ENCODE data around the gene NID1.

The NID1 gene

DNA sequence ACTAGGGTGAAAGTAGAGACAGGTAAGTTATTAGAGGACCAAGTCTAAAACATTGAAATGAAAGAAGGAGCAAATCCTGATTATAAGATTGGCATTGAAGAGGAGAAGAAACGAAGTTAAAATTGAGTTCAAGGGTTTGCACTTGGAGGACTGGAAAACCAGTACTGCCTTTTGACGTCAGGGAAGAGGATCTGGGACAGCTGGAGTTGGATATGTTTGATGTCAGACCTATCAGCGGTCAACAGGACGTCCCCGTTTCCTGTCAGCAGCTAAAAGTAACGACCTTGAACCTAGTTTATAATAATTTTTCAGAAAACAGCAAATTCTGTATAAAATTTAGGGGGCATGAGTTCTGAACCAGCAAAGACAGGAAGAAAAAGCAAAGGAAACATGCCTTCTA is 1.2 kb upstream of the NID1 start:
- H3K27ac Mint-ChIP-seq, result no peak overlapping the region
- H3K27me3 Mint-ChIP-seq, result peaks cover 60% of the 10 kb centered on the region
- H3K4me1 Mint-ChIP-seq, result peaks cover 25% of the 10 kb centered on the region
- H3K4me3 Mint-ChIP-seq, result peak overlapping the region; percentile 6
- CTCF ChIA-PET, result no interaction called here
- H3K36me3 Mint-ChIP-seq, result no peaks in the 10 kb centered on the region
- no peak for DNase-seq
- no peaks in the 10 kb centered on the region for H3K9me3 Mint-ChIP-seq

DNA sequence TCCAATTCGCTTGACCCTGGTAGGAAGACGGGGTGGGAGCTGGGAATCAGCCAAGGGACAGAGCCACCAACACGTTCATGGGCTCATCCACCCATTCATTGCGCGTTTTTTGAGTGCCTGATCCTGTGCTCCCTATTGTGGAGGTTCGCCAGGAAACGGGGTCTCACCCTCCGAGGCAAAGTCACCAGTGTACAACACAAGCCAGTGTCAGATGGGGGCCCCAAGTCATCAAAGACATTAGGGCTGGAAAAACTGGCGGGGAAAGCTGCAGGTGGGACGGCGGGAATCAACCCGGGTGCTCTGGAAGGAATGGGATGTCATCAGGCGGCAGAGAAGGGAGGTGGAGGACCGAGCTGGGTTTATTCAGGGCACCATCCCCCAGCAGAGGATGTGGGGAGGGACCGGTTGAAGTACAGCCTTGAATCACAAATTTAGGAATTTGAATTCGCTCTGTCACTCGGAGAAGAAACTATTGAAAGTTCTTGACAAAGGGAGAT is 667 bp upstream of the NID1 start:
- Mint-ChIP-seq H3K4me1 (peaks cover 25% of the 10 kb centered on the region), H3K4me3 (peak overlapping the region; percentile 36), H3K27me3 (peaks cover 63% of the 10 kb centered on the region), H3K9me3 (no peaks in the 10 kb centered on the region), H3K36me3 (no peaks in the 10 kb centered on the region), H3K27ac (no peak overlapping the region)
- CTCF ChIA-PET, result no interaction called here
- no peak for DNase-seq

DNA sequence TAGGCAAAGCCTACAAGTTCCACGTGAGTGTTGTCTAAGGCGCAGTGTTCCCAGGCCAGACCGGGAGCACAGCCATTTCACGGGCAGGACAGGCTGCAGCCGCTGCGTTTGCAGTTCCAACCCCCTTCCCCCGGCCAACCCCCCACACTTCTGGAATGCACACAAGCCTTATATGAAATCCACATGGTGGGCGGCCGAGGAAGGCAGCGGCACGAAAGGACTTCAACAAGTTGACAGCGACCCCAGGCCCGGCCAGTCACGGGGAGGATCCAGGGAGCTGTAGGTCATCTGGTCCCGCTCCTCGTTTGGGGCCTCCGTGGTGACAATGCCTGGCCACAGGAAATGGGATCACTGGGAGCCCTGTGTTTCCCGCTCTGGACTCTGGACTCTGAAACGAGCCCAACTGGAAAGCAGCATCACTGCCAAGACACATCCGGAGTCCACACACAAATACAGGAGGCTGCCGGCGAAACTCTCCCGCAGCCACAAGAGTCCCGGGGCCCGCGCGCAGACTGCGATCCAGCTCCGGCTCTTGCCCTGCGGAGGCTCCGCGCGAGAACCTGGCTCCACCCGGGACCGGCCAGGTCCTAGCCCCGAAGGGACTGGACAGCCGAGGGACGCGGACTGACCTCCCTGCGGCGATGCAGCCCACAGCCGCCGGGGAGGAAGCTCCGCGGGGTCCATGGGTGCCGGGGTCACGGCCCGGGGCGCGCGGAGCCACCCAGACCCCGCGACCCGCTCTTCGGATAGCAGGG is 794 bp downstream of the NID1 start:
- CTCF ChIA-PET, result interaction anchor here (1.5 kb wide), 1 partner anchor 92 kb away, joined by 4 read pairs; no protein-coding TSS in a partner anchor
- H3K9me3 Mint-ChIP-seq, result no peaks in the 10 kb centered on the region
- H3K36me3 Mint-ChIP-seq, result no peaks in the 10 kb centered on the region
- H3K27me3 Mint-ChIP-seq, result peaks cover 71% of the 10 kb centered on the region
- no peak overlapping the region for H3K27ac Mint-ChIP-seq
- DNase-seq, result no peak
- H3K4me3 Mint-ChIP-seq, result peak overlapping the region; percentile 24
- peaks cover 25% of the 10 kb centered on the region for H3K4me1 Mint-ChIP-seq

DNA sequence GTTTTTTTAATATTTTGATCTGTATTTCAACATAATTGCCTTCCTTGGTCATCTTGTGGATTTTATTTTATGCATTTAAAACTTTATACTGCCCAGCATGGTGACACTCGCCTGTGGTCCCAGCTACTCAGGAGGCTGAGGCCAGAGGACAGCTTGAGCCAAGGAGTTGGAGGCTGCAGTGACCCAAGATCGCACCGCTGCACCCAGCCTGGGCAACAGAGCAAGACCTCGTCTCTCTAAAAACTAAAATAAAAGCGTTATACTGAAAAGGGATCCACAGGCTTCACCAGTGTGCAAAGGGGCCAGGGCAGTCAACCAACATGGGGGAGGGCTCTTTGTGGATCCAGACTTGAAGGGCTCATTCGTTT is 1.4 kb downstream of the NID1 start:
- no peak overlapping the region for H3K27ac Mint-ChIP-seq
- DNase-seq, result no peak
- H3K36me3 Mint-ChIP-seq, result no peaks in the 10 kb centered on the region
- peaks cover 68% of the 10 kb centered on the region for H3K27me3 Mint-ChIP-seq
- CTCF ChIA-PET, result no interaction called here
- H3K4me3 Mint-ChIP-seq, result peak overlapping the region; percentile 14
- H3K9me3 Mint-ChIP-seq, result no peaks in the 10 kb centered on the region
- peaks cover 25% of the 10 kb centered on the region for H3K4me1 Mint-ChIP-seq

DNA sequence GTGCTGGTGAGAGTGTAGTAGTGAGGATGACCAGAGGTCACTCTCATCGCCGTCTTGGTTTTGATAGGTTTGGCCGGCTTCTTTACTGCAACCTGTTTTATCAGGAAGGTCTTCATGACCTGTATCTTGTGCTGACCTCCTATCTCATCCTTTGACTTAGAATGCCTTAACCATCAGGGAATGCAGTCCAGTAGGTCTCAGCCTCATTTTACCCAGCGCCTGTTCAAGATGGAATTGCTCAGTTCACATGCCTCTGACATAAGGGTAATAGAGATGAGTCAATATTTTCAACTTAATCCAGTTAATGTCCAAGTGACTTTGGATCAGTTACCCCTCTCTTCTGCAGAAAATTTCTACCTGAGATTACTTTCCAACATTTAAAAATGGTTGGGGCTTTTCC is 4.6 kb downstream of the NID1 start:
- CTCF ChIA-PET, result no interaction called here
- H3K4me1 Mint-ChIP-seq, result peaks cover 10% of the 10 kb centered on the region
- peaks cover 61% of the 10 kb centered on the region for H3K27me3 Mint-ChIP-seq
- DNase-seq, result no peak
- H3K9me3 Mint-ChIP-seq, result no peaks in the 10 kb centered on the region
- H3K36me3 Mint-ChIP-seq, result no peaks in the 10 kb centered on the region
- H3K27ac Mint-ChIP-seq, result no peak overlapping the region
- no peak overlapping the region for H3K4me3 Mint-ChIP-seq

DNA sequence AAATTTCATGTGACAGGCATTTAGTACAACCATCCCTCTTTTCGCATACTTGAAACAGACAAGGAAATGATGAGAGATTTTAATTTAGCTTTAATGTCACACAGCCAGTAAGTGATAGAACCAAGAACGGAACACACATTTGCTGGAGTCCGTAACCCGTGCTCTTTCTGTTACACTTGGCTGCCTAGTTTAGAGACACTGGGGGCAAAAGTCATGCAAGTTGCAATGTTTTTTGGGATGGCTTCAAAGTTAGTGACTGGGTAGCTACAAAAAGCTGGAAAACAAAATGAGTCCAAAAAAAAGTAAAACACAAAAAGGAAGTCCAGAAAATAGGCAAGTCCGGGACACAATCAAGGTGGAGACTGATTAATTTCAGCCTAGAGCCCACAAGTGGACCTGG is 5.9 kb downstream of the NID1 start:
- Mint-ChIP-seq H3K9me3 (no peaks in the 10 kb centered on the region), H3K27me3 (peaks cover 48% of the 10 kb centered on the region), H3K27ac (no peak overlapping the region)

DNA sequence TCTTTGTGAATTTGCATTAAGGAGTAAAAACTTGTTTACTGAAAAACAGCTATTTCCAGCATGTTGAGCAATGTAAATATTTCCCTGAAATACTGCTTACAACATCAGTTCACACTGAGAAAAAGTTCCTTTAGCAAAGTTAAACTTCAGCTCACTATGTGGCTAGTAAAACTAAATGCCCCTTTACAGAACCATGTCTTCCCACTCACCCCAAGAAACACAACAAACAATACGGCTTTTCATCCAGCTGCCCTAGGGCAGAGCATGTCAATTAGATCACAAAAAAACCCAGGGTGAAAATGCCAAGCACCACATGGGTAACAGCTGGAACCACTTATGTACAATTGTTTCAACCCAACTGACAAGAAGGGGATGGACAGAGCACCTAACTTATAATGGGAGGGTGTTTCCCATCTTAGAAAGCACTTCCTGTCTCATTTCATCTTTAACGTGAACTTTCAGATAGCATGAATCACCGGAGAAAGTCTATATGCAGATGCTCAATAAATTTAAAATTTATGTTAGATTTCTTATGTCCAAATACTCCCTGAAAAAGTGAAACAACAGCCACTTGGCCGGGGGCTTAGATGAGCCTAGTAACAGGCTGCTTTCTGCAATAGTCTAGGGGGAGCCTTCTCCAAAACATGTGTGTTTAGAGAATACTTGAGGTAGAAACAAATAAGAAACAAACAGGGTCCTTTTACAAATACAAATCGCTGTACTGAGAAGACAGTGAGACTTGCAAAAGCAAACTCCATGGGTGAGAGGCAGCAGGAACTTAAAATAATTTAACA is 6.6 kb downstream of the NID1 start:
- CTCF ChIA-PET, result no interaction called here
- no peak for DNase-seq
- Mint-ChIP-seq H3K36me3 (no peaks in the 10 kb centered on the region), H3K4me1 (peaks cover 4% of the 10 kb centered on the region), H3K27me3 (peaks cover 45% of the 10 kb centered on the region), H3K9me3 (no peaks in the 10 kb centered on the region), H3K27ac (no peak overlapping the region), H3K4me3 (no peak overlapping the region)

More for the DNA sequence above, 5.9 kb downstream of the NID1 start:
- CTCF ChIA-PET, result no interaction called here
- no peak for DNase-seq
- Mint-ChIP-seq H3K4me1 (peaks cover 8% of the 10 kb centered on the region), H3K4me3 (no peak overlapping the region), H3K36me3 (no peaks in the 10 kb centered on the region)

DNA sequence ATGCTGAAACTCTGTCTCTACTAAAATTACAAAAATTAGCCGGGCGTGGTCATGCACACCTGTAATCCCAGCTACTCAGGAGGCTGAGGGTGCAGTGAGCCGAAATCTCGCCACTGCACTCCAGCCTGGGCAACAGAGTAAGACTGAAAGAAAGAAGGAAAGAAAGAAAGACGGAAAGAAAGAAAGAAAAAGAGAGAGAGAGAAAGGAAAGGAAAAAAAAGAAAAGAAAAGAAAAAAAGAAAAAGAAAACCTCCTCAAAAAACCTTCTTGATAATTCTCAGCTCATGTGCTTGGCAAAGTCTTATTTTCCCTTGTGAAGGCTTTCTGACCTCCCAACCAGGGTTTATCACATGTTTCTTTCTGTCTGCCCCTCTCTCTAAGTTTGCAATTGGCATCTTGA is 7.3 kb downstream of the NID1 start:
- DNase-seq, result no peak
- Mint-ChIP-seq H3K27me3 (peaks cover 42% of the 10 kb centered on the region), H3K9me3 (no peaks in the 10 kb centered on the region), H3K4me3 (no peak overlapping the region), H3K4me1 (peaks cover 4% of the 10 kb centered on the region), H3K27ac (no peak overlapping the region), H3K36me3 (no peaks in the 10 kb centered on the region)
- CTCF ChIA-PET, result no interaction called here

DNA sequence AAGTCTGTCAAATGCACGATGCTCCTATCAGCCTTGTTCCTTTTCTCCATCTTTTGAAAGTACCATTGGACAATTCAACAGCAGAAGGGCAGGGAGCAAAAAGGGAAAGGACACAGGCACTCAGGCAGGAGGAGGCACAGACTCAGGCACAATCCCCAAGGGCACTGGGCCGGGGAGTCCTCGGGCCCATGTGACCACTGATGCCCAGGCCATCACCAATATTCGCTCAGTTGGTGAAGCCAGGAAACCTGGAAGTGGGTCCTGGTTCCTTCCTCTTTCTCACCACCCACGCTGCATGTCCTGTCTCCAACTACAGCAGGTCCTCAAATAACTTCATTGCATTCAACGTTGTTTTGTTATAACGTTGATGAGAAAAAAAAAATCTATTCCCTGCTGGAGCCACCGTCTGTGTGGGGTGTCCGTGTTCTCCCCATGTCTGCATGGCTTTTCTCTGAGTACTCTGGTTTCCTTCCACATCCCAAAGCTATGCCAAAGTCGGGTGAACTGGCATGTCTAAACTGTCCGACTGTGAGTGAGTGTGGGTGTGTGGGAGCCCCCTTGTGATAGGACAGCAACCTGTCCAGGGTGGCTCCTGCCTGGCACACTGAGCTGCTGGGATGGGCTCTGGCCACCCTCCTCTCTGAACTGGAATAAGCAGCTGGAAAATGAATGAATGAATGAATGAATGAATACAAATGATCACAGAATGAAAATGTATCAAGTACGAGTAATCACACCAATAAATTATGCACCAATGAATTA is 12.5 kb downstream of the NID1 start:
- Mint-ChIP-seq H3K27me3 (peaks cover 34% of the 10 kb centered on the region), H3K36me3 (no peaks in the 10 kb centered on the region), H3K4me3 (no peak overlapping the region), H3K27ac (no peak overlapping the region), H3K9me3 (no peaks in the 10 kb centered on the region), H3K4me1 (no peaks in the 10 kb centered on the region)
- DNase-seq, result no peak
- CTCF ChIA-PET, result interaction anchor here (2.0 kb wide), 1 partner anchor 10 kb away, joined by 10 read pairs; no protein-coding TSS in a partner anchor

DNA sequence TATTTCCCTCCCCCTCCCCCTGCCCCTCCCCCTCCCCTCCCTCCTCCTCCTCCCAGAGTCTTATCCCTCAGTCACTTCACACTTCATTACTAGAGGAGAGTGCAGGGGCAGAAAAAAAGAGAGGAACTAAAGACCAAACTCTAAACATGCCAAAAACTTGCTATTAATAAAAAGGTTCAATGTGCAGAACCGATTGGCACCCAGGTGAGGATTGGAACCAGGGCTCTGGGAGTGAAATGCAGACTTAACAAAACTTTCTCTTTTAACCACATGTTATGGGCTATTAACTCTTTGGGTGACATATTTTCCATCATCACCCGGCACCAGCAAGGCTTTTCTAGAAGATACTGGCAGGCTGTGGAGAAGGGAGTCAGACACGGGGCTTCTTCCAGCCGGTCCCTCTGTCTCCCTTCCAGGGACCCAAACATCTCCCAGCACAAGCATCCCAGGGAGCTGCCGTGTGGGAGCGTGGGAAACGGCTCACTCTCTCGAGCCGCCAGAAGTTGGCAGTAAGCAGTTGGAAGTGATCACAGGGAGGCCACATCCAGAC is 13.6 kb downstream of the NID1 start:
- Mint-ChIP-seq H3K9me3 (no peaks in the 10 kb centered on the region), H3K4me1 (no peaks in the 10 kb centered on the region), H3K27ac (no peak overlapping the region), H3K36me3 (no peaks in the 10 kb centered on the region), H3K27me3 (peaks cover 32% of the 10 kb centered on the region), H3K4me3 (no peak overlapping the region)
- CTCF ChIA-PET, result interaction anchor here (2.0 kb wide), 1 partner anchor 9 kb away, joined by 10 read pairs; no protein-coding TSS in a partner anchor
- DNase-seq, result no peak

DNA sequence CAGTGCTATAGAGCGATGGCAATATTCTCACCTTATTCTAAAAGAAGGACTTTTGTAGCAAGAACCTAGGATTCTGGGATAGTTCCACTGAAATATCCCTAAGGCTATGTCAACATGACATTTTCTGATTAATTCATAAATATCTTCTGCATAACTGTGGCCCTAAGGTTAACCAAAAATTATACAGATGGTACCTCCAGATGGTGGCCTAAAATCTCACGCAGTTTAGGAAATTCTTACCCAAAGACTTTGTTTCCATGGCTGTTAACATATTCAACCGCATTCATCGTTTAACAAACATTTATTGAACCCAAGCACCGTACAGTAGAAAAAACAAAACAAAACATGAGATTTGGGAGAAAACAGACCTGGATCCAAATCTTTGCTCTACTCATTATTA is 19.1 kb downstream of the NID1 start:
- H3K36me3 Mint-ChIP-seq, result no peaks in the 10 kb centered on the region
- no peak overlapping the region for H3K4me3 Mint-ChIP-seq
- DNase-seq, result no peak
- H3K27ac Mint-ChIP-seq, result no peak overlapping the region
- H3K27me3 Mint-ChIP-seq, result peaks cover 23% of the 10 kb centered on the region
- CTCF ChIA-PET, result no interaction called here
- peaks cover 6% of the 10 kb centered on the region for H3K9me3 Mint-ChIP-seq
- H3K4me1 Mint-ChIP-seq, result no peaks in the 10 kb centered on the region

DNA sequence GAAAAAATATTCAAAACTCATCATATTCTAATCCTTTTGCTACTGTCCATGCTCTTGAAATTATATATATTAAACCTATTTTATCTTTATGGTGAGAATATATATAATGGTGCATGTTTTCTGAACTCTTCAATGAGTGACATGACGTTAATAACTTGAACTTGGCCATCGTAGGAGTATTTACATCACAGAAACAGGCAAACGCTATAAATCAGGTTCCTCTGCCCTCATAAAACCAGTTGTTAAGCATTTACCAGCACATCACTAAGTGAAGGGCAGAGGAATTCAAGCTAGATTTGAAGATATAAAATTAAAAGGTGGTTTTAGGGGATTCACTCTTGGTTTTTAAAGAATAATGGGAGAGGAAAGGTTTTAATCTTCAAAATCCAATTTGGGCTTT is 20.5 kb downstream of the NID1 start:
- peaks cover 6% of the 10 kb centered on the region for H3K9me3 Mint-ChIP-seq
- CTCF ChIA-PET, result interaction anchor here (0.5 kb wide), 1 partner anchor 64 kb away, joined by 3 read pairs; no protein-coding TSS in a partner anchor
- H3K27me3 Mint-ChIP-seq, result peaks cover 16% of the 10 kb centered on the region
- no peak for DNase-seq
- no peak overlapping the region for H3K27ac Mint-ChIP-seq
- H3K4me3 Mint-ChIP-seq, result no peak overlapping the region
- no peaks in the 10 kb centered on the region for H3K4me1 Mint-ChIP-seq
- no peaks in the 10 kb centered on the region for H3K36me3 Mint-ChIP-seq

DNA sequence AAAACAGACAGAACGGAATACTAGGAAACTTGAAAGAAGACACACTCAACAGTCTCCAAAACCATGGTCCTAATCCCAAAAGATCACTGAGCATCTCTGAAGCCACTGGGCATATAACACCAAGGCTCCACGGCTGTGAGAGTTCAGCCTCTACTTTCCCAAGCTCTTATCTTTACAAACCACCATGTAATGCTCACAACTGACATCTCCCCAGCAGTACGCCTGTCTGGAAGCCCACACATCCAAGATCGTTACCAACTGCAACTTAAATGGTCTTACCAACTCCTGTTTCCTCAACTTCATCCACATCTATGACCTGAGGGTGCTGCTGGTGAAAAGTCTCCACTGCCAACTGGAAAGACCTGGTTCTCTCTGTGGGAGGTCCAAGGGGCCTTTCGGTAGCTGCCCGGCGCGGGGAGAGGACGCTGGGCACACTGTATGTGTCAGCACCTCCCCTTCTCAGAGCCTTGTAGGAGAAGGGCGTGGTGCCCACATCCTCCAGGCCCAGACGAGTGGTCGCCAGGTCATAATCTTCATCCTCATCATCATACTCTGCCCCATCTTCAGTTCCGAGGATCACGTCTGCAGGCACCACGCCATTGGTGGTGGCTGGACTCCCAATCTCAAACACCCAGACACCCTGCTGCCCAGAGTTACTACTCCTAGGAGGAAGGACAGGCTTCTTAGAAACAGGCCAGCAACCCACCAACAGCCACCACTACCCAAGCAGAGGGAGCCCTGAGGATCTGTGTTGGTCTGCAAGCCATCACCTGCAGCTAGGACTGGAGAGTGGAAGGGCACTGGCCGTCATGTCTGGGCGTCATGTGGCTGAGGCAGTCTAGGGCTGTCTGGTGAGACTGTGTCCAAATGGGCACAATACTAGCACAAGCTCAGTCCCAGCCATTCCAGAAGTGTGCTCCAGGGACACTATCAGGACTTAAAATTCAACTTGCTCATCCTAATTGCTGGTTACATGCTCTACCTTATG is 23.0 kb downstream of the NID1 start:
- Mint-ChIP-seq H3K4me3 (no peak overlapping the region), H3K36me3 (no peaks in the 10 kb centered on the region), H3K9me3 (peaks cover 6% of the 10 kb centered on the region), H3K4me1 (no peaks in the 10 kb centered on the region), H3K27me3 (peaks cover 24% of the 10 kb centered on the region), H3K27ac (no peak overlapping the region)
- CTCF ChIA-PET, result interaction anchor here (1.3 to 2.2 kb wide), 2 partner anchors 11 to 12 kb away, joined by 4 to 10 read pairs; no protein-coding TSS in a partner anchor
- no peak for DNase-seq
